ENCODE measurements around the gene GPX7.
A peak's percentile ranks its signal among the peaks of the same experiment; 100 is the strongest.
"Not testable (repeated sequence)": the region's sequence is repeated elsewhere in the genome, so short reads cannot be mapped to it uniquely, and the experiment has no call there.

GPX7 gene

GRCh38 chr1:52601991-52602855, at the start of gene GPX7:
TSS of gene GPX7 (plus strand) at chr1:52602371. CDS start at chr1:52602410, 39 bp downstream.
- peak; percentile 66 for DNase-seq (ENCODE audit: low read depth)

GRCh38 chr1:52552505-52553361, 49.4 kb upstream of the GPX7 start, which contains the start of gene TUT4:
TSS of gene TUT4 (minus strand) at chr1:52553092. CDS start at chr1:52526280, 26,812 bp downstream.
- DNase-seq (ENCODE audit: low read depth): peak; percentile 71

GRCh38 chr1:52553362-52554266, 48.6 kb upstream of the GPX7 start:
- DNase-seq (ENCODE audit: low read depth): peak; percentile 83

- no peak for DNase-seq (ENCODE audit: low read depth)
Measured at GRCh38 chr1:52554267-52554640, 47.9 kb upstream of the GPX7 start.

- DNase-seq (ENCODE audit: low read depth): no peak
Measured at GRCh38 chr1:52554756-52555155, 47.4 kb upstream of the GPX7 start.

- DNase-seq (ENCODE audit: low read depth): no peak
Measured at GRCh38 chr1:52556641-52557360, 45.4 kb upstream of the GPX7 start.

GRCh38 chr1:52558941-52559340, 43.2 kb upstream of the GPX7 start:
- no peak for DNase-seq (ENCODE audit: low read depth)

GRCh38 chr1:52559875-52560274, 42.3 kb upstream of the GPX7 start:
- DNase-seq (ENCODE audit: low read depth): no peak

- DNase-seq (ENCODE audit: low read depth): no peak
Measured at GRCh38 chr1:52562766-52563165, 39.4 kb upstream of the GPX7 start.

GRCh38 chr1:52567943-52568342, 34.2 kb upstream of the GPX7 start:
- DNase-seq (ENCODE audit: low read depth): no peak

- no peak for DNase-seq (ENCODE audit: low read depth)
Measured at GRCh38 chr1:52569449-52570210, 32.5 kb upstream of the GPX7 start.

- DNase-seq (ENCODE audit: low read depth): peak; percentile 65
Measured at GRCh38 chr1:52571783-52572182, 30.4 kb upstream of the GPX7 start.

GRCh38 chr1:52572387-52572786, 29.8 kb upstream of the GPX7 start:
- no peak for DNase-seq (ENCODE audit: low read depth)

GRCh38 chr1:52574594-52574993, 27.6 kb upstream of the GPX7 start:
- peak; percentile 86 for DNase-seq (ENCODE audit: low read depth)

GRCh38 chr1:52576074-52576473, 26.1 kb upstream of the GPX7 start:
- no peak for DNase-seq (ENCODE audit: low read depth)

GRCh38 chr1:52578066-52578465, 24.1 kb upstream of the GPX7 start:
- not testable (repeated sequence) for DNase-seq (ENCODE audit: low read depth)

GRCh38 chr1:52579415-52579814, 22.8 kb upstream of the GPX7 start:
- no peak for DNase-seq (ENCODE audit: low read depth)

- DNase-seq (ENCODE audit: low read depth): no peak
Measured at GRCh38 chr1:52580283-52580682, 21.9 kb upstream of the GPX7 start.

- DNase-seq (ENCODE audit: low read depth): no peak
Measured at GRCh38 chr1:52582116-52582696, 20.0 kb upstream of the GPX7 start.

- DNase-seq (ENCODE audit: low read depth): no peak
Measured at GRCh38 chr1:52585474-52585873, 16.7 kb upstream of the GPX7 start.
